NT2/D1 (cell line): Measurements from ENCODE around the gene ADAMTS15.
"Not testable (repeated sequence)": the region's sequence is repeated elsewhere in the genome, so short reads cannot be mapped to it uniquely, and the experiment has no call there.

Experiments used
- DNase-seq: peaks from one replicate; pipeline ENCODE4 v3.0.0-alpha.2; 2011; ENCODE audit warnings: low read depth, low spot score
- H3K27me3 ChIP-seq: 2 replicates; pipeline ENCODE4 v1.6.0; 2011; ENCODE audit warnings: mild to moderate bottlenecking; ENCODE audit not compliant: insufficient read length, insufficient read depth
- H3K36me3 ChIP-seq: 2 replicates; pipeline ENCODE4 v1.6.1; 2011; ENCODE audit warnings: mild to moderate bottlenecking, low read length, mixed read lengths; ENCODE audit not compliant: insufficient read depth, insufficient read length
- H3K4me1 ChIP-seq: 2 replicates; pipeline ENCODE4 v1.5.1; 2011; ENCODE audit not compliant: insufficient read depth, insufficient read length
- H3K4me3 ChIP-seq: 2 replicates; pipeline ENCODE4 v1.5.1; 2011; ENCODE audit warnings: low read depth; ENCODE audit not compliant: insufficient read length
- H3K9ac ChIP-seq: 2 replicates; pipeline ENCODE4 v1.6.0; 2011; ENCODE audit warnings: low read depth; ENCODE audit not compliant: insufficient read length
- H3K9me3 ChIP-seq: 2 replicates; pipeline ENCODE4 v1.5.1; 2011; ENCODE audit warnings: mild to moderate bottlenecking, low read length; ENCODE audit not compliant: insufficient read depth
- SUZ12 ChIP-seq: IDR thresholded peaks from 2 replicates; pipeline ENCODE4 v1.6.1; 2011; ENCODE audit not compliant: insufficient read length, insufficient read depth; ENCODE audit errors: extremely low read depth
- YY1 ChIP-seq: IDR thresholded peaks from 2 replicates; pipeline ENCODE4 v1.6.1; 2011; ENCODE audit not compliant: insufficient read length, insufficient read depth
- ZNF274 ChIP-seq: IDR thresholded peaks from 2 replicates; pipeline ENCODE4 v1.6.1; 2011; ENCODE audit warnings: mild to moderate bottlenecking, low read depth, low read length

Gene ADAMTS15

DNA sequence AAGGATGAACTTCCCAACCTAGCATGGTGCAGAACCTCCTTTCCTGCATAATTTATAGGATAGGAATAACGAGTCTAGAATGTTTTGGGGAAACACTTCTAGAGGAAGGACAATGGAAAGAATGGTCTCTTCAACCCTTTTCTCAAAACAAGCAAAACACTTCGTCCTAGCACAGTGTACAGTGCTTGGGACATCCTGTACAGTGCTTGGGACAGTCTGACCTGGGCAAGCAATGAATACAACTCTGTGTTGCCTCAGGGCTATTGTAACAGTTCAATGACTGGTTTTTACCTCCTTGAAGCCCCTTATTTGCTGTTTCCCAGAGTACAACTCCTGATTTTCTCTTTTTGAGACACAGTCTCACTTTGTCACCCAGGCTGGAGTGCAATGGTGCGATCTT lies 18.5 kb upstream of the ADAMTS15 start:
- peaks cover 48% of the 10 kb centered on the region for H3K27me3 ChIP-seq

DNA sequence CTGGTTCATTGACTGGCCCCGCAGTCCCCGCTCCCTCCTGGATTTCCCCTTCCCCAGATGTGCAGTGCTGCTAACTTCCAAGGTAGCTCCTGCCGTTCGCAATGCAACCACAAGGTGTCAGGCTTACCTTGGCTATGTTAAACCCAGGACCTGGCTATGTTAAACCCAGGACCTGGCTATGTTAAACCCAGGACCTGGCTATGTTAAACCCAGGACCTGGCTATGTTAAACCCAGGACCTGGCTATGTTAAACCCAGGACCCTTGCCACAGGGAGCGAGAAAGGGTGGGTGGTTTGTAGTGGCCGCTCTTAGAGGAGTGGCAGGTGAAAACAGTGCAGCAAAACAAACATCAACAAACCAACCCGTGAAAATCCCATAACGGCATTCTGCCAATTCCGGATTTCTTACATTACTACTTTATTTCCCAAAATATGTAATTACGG lies 17.1 kb upstream of the ADAMTS15 start:
- Histone ChIP-seq H3K4me1 (peaks cover 4% of the 10 kb centered on the region), H3K36me3 (no peaks in the 10 kb centered on the region), H3K4me3 (no peak overlapping the region), H3K9ac (no peak overlapping the region), H3K27me3 (peaks cover 42% of the 10 kb centered on the region), H3K9me3 (no peaks in the 10 kb centered on the region)
- no peak for TF ChIP-seq ZNF274
- no peak for TF ChIP-seq SUZ12
- TF ChIP-seq YY1: no peak
- peak; percentile 87 for DNase-seq

More for the DNA sequence above, 18.5 kb upstream of the ADAMTS15 start:
- Histone ChIP-seq H3K9me3 (no peaks in the 10 kb centered on the region), H3K9ac (no peak overlapping the region), H3K4me1 (peaks cover 4% of the 10 kb centered on the region), H3K4me3 (no peak overlapping the region), H3K36me3 (no peaks in the 10 kb centered on the region)
- no peak for TF ChIP-seq YY1
- TF ChIP-seq SUZ12: no peak
- no peak for TF ChIP-seq ZNF274
- DNase-seq: no peak

DNA sequence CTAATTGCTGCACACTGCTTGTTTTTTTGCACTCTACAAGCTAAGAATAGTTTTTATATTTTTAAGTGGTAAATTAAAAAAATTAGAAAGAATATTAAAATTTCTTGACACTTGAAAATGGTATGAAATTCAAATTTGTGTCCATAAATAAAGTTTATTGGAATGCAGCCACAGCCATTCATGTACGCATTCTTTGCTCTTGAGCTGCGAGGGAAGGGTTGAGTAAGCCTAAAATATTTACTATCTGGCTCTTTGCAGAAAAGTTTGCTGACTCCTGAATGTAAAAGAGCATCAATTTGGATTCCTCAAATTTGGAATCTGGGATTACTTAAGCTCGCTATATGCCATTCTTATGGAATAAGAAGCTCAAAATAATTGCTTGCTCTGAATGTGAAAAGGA lies 16.6 kb upstream of the ADAMTS15 start:
- peaks cover 42% of the 10 kb centered on the region for H3K27me3 ChIP-seq

DNA sequence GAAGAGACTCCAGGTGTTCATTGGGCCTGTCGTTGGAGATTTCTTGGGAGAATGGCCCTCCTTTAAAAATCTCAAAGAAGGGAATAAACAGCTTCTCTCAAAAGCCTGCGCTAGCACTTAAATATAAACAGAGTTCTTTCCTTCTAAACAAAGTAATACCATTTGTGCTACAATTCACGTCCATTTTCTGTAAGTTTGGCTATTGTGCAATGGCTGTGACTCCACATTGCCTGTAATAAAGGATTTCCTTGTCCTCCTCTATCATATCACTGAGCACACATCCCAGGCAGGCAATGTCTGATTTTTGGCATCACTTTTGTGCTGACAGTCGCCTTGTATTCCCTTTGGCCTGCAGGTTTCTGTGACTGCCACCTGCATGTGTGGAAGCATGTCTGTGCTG lies 15.1 kb upstream of the ADAMTS15 start:
- Histone ChIP-seq H3K27me3 (peaks cover 27% of the 10 kb centered on the region), H3K9ac (no peak overlapping the region), H3K4me1 (peaks cover 4% of the 10 kb centered on the region), H3K4me3 (no peak overlapping the region), H3K36me3 (no peaks in the 10 kb centered on the region), H3K9me3 (no peaks in the 10 kb centered on the region)
- TF ChIP-seq ZNF274: no peak
- no peak for TF ChIP-seq SUZ12
- no peak for TF ChIP-seq YY1
- no peak for DNase-seq

More for the DNA sequence above, 16.6 kb upstream of the ADAMTS15 start:
- TF ChIP-seq ZNF274 (no peak), YY1 (no peak), SUZ12 (no peak)
- Histone ChIP-seq H3K9ac (no peak overlapping the region), H3K36me3 (no peaks in the 10 kb centered on the region), H3K4me3 (no peak overlapping the region), H3K4me1 (peaks cover 4% of the 10 kb centered on the region), H3K9me3 (no peaks in the 10 kb centered on the region)
- DNase-seq: no peak

DNA sequence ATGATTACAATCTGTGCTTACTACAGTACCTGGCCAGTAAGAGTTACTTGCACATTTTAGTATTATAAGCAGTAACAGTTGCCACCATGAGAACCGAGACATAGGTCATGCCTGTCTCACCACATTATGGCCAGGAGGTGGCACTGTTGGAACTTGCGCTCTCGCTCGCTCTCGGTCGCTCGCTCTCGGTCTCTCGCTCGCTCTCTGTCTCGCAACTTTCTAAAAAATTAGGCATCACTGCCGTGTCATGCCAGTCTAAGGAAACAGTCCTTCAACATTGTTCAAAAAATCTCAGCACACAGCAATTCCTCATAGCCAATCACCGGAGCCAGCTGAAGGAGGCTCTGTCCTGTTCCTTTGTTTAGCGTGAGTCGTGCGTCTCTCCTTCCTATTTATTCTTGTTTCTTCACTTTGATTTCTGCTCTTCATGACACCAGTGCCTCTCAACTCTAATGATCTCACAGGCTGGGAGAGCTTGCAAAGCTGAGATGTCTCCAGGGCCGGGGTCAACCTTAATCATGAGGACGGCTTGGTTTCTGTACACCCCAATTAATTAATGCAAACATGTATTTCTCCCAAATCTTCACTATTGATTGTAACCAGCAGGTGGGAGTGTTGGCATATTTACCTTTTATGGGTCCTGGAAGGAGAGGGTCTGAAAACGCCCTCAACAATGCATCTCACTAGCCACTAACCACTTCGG lies 13.8 kb upstream of the ADAMTS15 start:
- TF ChIP-seq YY1: no peak
- no peak for TF ChIP-seq SUZ12
- no peak for TF ChIP-seq ZNF274
- Histone ChIP-seq H3K27me3 (peaks cover 14% of the 10 kb centered on the region), H3K36me3 (no peaks in the 10 kb centered on the region), H3K9ac (peak overlapping the region; percentile 73), H3K4me3 (peak overlapping the region; percentile 51), H3K4me1 (no peaks in the 10 kb centered on the region), H3K9me3 (no peaks in the 10 kb centered on the region)
- peak; percentile 65 for DNase-seq

DNA sequence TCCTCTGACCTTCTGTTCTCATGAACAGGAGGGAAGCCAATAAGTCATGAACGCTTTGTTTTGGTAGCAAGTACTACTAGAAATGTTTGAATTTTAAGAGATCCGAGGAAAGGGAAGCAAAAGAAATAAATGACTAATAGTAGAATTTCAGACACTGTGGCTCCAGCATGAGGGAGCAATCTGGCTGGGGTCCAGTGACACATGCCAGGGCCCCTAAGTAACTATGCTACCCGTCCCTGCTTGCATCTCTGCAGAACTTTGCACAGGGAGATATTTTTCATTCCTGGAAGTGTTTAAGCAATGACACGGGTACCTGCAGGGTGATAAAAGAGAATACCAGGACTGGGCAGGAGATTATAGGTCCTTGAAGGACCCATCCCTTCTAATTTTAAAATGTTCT lies 12.8 kb upstream of the ADAMTS15 start:
- no peak for TF ChIP-seq ZNF274
- TF ChIP-seq SUZ12: no peak
- TF ChIP-seq YY1: no peak

DNA sequence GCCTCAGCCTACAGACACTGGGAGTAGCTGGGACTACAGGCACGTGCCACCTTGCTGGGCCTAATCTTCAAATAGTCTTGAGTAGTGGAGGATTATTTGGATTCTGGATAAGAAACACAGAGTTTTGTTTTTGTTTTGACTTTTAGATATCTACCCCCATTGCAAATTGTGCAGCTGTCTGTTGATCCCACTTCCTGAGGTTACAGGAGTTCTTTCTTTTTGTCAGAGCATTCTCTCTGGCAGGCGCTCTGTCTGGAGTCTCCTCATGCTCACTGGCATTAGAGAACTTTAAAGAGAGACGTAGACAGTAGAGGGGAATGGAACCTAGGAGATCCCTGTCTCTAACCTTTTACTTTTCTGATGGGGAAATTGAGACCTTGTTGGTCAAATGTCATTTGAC lies 12.3 kb upstream of the ADAMTS15 start:
- Histone ChIP-seq H3K9ac (no peak overlapping the region), H3K4me1 (no peaks in the 10 kb centered on the region), H3K36me3 (no peaks in the 10 kb centered on the region), H3K27me3 (peaks cover 4% of the 10 kb centered on the region), H3K9me3 (no peaks in the 10 kb centered on the region), H3K4me3 (no peak overlapping the region)
- TF ChIP-seq ZNF274 (no peak), SUZ12 (no peak), YY1 (no peak)
- no peak for DNase-seq

More for the DNA sequence above, 12.8 kb upstream of the ADAMTS15 start:
- peaks cover 4% of the 10 kb centered on the region for H3K27me3 ChIP-seq
- DNase-seq: no peak
- no peak overlapping the region for H3K4me3 ChIP-seq
- no peak overlapping the region for H3K9ac ChIP-seq
- no peaks in the 10 kb centered on the region for H3K36me3 ChIP-seq
- no peaks in the 10 kb centered on the region for H3K4me1 ChIP-seq
- H3K9me3 ChIP-seq: no peaks in the 10 kb centered on the region

DNA sequence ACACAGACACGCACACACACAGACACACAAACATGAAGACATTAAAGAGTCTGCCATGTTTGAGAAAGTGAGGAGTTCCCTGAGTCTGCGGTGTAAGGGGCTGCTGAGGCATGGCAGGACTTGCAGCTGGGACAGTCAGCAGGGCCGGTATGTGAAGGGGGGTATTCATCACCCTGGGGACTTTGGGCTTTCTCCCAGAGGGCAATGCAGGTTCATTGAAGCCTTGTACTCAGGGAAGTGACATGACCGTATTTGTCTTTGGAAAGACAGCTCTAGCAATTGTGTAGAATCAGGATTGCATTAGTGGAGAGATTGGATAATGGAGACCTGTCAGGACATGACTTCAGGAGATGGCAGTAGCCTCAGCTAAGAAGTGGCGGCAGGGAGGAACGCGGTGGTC lies 10.6 kb upstream of the ADAMTS15 start:
- TF ChIP-seq YY1 (no peak), ZNF274 (no peak), SUZ12 (no peak)
- H3K9me3 ChIP-seq: no peaks in the 10 kb centered on the region
- no peak for DNase-seq
- H3K27me3 ChIP-seq: peaks cover 4% of the 10 kb centered on the region
- no peak overlapping the region for H3K4me3 ChIP-seq
- no peaks in the 10 kb centered on the region for H3K36me3 ChIP-seq
- no peak overlapping the region for H3K9ac ChIP-seq
- no peaks in the 10 kb centered on the region for H3K4me1 ChIP-seq

DNA sequence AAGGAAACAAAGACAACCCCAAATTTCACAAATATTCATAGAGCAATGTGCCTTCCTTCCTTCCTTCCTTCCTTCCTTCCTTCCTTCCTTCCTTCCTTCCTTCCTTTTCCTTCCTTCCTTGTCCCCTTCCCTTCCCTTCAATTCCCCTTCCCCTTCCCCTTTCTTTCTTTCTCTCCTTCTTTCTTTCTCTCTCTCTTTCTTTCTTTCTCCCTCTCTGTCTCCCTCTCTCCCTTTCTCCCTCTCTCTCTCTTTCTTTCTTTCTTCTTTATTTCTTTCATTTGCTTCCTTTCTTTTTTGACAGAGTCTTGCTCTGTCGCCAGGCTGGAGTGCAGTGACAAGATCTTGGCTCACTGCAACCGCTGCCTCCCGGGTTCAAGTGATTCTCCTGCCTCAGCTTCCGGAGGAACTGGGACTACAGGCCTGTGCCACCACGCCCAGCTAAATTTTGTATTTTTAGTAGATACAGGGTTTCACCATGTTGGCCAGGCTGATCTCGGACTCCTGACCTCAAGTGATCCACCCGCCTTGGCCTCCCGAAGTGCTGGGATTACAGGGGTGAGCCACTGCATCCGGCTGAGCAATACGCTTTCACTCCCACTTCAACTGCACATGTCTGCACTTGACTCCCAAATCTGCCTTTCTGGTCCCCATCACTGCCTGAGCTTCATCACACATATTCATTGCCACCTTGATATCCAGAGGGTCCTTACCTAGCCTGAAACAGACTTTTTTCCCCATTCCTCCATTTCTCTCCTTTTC lies 9.9 kb upstream of the ADAMTS15 start:
- H3K9ac ChIP-seq, H3K9me3 ChIP-seq, DNase-seq, H3K4me3 ChIP-seq, H3K27me3 ChIP-seq, H3K4me1 ChIP-seq, H3K36me3 ChIP-seq: not testable (repeated sequence)
